Smooth muscle cell of bladder (primary cell): ENCODE measurements around the gene SPATA25. TPM values are rescaled to one million over a fixed set of nuclear protein-coding genes. Genes with fewer than 3 reads are reported as not detected.

Experiments used
- total RNA-seq: library from RNA; depleted of rRNA; stranded (reverse); fragments of >200 nt; gene quantifications from 2 replicates; pipeline ENCODE4 v1.2.3, GENCODE V29; 2014

The SPATA25 gene, protein sequence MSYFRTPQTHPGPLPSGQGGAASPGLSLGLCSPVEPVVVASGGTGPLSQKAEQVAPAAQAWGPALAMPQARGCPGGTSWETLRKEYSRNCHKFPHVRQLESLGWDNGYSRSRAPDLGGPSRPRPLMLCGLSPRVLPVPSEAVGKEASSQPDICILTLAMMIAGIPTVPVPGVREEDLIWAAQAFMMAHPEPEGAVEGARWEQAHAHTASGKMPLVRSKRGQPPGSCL
- 1.3 and 1.9 TPM in 2 replicates for total RNA-seq

DNA sequence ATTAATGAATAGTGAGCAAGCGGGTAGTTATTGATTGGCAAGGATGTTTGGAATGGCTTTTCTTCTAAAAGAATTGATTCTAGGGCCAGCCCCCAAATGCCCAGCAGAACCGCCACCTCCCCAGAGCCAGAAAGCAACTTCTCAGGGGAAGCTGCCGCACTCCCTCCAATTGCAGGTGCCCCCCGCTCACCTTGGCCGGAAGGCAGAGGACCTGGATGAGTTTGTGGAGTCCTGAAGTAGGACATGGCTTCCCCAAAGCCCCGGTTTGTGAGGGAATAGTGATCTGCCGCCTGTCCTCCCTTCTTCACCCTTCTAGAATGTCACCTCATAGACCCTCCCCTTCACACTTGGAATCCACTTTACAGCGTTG lies at the start of gene SPATA25:
Gene SPATA25 (minus strand): TSS at position 277 of the 370 bp plus-strand sequence. CDS start 32 bp downstream, at position 245.

DNA sequence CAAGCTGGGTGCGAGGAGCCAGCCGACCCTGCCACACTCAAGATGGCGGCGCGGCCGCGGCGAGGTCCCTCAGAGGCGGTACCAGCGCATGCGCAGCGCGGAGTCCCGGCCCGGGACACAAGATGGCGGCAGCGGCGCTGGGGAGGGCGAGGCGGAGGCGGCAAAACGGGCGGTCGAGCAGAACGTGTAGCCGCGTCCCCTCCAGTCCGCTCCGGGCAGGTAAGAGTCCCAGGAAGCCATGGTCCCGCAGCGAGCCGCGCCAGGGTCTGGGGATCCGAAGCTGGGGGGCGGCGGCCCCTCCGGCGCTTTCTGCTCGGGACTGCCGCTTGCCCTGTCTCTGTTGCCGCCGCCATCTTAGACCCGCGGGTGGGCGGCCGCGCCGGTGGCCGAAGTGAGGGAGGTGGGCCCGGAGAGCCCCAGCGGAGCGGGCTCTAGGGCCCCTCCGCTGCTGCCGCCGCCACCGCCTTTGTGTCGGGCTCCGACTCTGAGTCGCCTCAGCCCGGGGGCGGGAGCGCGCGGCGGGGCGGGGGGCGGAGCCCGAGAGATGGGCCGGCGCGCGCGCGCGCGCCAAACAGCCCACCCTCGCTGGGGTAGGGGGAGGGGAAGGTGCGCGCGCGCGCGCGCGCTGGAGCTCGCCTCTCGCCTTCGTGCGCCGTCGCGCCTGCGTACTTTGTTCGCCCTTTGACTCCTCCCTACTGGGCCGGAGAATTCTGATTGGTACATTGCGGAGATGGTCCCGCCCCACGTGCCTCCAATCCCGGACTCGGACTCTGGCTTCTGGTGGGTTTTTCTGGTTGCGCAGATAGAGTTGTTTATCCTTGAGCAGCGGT lies 47.4 kb upstream of the SPATA25 start, which contains the start of gene PCIF1:
Gene PCIF1 (plus strand): TSS at position 98 of the 830 bp plus-strand sequence. CDS start 4,317 bp downstream, outside the sequence.

DNA sequence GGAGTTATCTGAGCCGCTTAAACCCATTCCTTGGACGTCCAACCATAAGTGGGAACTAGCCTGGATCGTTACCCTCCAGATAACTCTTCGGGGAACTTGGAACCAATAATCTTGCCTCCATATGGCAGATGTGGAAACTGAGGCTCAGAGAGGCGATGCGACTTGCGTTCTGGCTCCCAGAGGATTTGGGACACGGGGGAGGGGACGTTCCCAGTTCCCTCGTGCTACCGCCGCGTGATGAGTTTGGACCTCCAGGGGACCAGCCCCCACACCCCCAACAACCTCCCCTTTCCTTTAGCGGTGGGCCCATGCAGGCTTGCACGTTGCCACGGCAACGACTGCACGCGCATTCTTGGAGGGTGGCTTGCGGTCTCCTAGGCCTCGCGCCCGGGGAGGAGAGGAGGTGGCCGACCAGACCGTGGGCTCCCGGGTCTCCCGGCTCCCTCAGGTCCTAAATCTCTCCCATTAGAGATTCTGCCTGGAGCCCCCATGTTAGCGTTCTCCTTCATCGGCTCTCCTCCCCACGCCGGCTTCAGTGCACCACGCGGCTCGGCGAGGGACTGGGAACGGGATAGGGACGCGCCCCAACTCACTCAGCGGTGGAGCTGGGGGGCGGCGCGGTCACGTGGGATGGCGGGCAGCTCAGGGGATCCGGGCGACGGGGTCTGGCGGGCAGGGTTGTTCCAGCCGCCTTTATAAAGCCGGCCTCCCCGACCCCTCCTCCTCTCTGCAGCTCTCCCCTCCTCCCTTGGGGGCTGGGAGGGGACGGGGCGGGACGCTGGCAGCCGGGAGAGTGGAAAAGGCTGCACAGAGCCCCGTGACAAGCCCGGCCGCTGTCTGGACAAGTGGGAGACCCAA lies 24.3 kb upstream of the SPATA25 start, which contains the start of gene PLTP:
Gene PLTP (minus strand): TSS at position 670 of the 858 bp plus-strand sequence. CDS start 703 bp downstream, outside the sequence.

DNA sequence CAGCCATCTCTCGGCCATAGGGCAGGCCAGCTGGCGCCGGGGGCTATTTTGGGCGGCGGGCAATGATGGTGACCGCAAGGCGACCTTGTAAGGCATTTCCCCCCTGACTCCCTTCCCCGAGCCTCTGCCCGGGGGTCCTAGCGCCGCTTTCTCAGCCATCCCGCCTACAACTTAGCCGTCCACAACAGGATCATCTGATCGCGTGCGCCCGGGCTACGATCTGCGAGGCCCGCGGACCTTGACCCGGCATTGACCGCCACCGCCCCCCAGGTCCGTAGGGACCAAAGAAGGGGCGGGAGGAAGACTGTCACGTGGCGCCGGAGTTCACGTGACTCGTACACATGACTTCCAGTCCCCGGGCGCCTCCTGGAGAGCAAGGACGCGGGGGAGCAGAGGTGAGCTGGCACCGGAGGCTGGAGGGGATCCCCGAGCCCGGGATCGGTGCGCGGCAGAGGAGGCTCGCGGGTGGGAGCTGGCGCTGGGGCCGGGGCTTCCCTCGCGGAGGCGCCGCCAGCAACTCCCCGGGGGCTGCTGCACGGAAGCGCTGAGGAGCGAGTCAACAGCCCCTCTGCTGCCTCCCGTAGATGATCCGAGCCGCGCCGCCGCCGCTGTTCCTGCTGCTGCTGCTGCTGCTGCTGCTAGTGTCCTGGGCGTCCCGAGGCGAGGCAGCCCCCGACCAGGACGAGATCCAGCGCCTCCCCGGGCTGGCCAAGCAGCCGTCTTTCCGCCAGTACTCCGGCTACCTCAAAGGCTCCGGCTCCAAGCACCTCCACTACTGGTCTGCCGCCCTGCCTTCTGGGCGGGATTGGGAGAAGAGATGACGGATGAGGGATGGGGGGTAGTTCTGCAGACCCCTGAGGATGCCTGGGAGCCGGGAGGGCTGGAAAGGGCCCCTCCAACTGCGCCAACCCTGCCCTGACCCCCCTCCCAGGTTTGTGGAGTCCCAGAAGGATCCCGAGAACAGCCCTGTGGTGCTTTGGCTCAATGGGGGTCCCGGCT lies 3.9 kb upstream of the SPATA25 start, which contains the start of the genes CTSA and NEURL2:
Gene CTSA (plus strand): TSS at position 351 of the 999 bp plus-strand sequence. CDS start 234 bp downstream, at position 585.
Gene NEURL2 (minus strand): TSS at position 224 of the 999 bp plus-strand sequence. CDS start 217 bp downstream, at position 7.

DNA sequence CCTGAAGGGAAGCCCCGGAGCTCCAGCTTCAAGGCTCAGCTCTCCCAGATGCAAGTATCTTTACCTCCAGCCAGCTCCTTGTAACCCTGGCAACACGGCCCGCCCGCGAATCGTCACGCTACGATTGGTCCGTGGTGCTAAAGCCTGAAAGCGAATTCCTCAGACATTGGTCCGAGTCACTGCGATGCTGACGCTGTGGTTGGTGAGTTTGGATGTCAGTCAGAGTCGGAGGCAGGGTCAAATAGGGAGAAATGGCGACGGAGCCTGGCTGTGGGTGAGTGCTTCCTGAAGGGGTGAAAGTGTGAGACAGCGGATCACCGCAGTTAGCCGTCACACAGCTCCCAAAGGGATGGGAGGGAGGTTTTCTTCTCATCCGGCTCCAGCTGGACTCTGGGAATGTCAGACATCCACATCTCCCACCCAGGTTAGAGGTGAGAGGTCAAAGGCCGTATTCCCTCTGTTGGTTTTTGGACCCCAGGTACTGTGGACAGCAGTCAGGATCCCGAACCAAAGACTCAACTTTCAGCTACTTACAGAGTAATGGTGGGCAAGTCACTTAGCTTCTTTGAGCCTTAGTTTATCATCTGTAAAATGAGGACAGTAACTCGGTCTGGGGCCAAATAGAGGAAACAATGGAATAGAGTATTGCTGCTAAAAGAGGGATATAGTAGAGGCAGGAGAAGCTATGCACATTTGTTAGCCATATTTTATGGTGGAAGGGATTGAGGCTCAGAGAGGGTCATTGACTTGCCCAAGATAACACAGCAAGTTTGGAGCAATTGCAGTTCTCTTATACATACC lies 6.2 kb downstream of the SPATA25 start, which contains the start of gene ZSWIM1:
Gene ZSWIM1 (plus strand): TSS at position 240 of the 801 bp plus-strand sequence. CDS start 1,366 bp downstream, outside the sequence.

DNA sequence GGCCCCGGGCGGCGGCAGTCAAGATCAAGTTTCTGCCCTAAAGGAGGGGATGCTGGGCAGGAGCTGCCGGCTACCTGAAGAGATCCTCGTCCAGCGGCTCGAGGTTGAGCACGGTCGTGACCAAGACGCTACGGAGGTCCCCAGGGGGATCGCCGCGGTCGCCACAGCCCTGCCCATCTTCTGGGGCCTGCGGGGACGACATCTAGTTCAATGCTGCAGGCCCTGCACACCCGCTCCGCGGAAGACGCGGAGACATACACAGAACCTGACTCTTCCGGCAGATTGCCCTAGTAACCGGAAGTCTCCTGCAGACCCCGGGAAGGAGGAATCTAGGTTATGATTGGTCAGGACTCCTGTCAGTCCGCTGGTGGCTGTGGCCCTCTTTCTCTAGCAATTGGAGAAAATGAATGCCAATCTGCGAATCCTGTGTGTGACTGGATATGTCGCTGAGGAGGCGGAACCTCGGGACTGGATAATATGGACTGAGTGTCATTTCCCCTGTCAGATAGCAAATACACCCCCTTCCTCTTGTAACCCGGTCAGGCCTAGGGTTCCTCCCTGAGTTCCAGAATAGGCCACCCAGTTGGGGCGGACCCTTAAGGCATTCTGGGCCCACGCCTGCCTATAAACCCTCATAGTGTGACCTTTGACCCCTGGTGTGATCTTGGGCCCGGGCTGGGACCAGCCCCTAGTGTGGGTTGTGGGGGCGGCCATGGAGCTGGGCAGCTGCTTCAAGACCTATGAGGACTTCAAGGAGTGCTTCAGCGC lies 30.1 kb downstream of the SPATA25 start, which contains the start of the genes ACOT8 and ZSWIM3:
Gene ACOT8 (minus strand): TSS at position 279 of the 768 bp plus-strand sequence. CDS start 77 bp downstream, at position 202.
Gene ZSWIM3 (plus strand): TSS at position 501 of the 768 bp plus-strand sequence. CDS start 212 bp downstream, at position 713.

Other genes starting within 250 kb of the SPATA25 start
- not detected in 2 replicates for gene WFDC11, start 217.4 kb downstream of the SPATA25 start, total RNA-seq
- gene WFDC13, start 185.6 kb downstream of the SPATA25 start, total RNA-seq, result not detected in 2 replicates
- gene WFDC10B, start 182.6 kb downstream of the SPATA25 start, total RNA-seq, result 0.14 TPM in 1 of 2 replicates, not detected in the other
- not detected in 2 replicates for gene SPINT4, start 165.3 kb downstream of the SPATA25 start, total RNA-seq
- 0.57 and 0.65 TPM in 2 replicates for gene WFDC3, start 95.7 kb downstream of the SPATA25 start, total RNA-seq
- 18.5 and 25.2 TPM in 2 replicates for gene DNTTIP1, start 95.7 kb downstream of the SPATA25 start, total RNA-seq
- gene UBE2C, start 75.0 kb downstream of the SPATA25 start, total RNA-seq, result 3.6 and 4.3 TPM in 2 replicates
- 1.00 and 1.1 TPM in 2 replicates for gene TNNC2, start 60.3 kb downstream of the SPATA25 start, total RNA-seq
- gene SNX21, start 53.8 kb downstream of the SPATA25 start, total RNA-seq, result 36.4 and 46.2 TPM in 2 replicates
- 46.2 and 46.5 TPM in 2 replicates for gene ACOT8, start 30.2 kb downstream of the SPATA25 start, total RNA-seq
- 4.4 and 5.3 TPM in 2 replicates for gene ZSWIM3, start 30.0 kb downstream of the SPATA25 start, total RNA-seq
- gene ZSWIM1, start 6.4 kb downstream of the SPATA25 start, total RNA-seq, result 2.8 and 3.8 TPM in 2 replicates
- 4.8 and 5.9 TPM in 2 replicates for gene NEURL2, start 3.6 kb upstream of the SPATA25 start, total RNA-seq
- gene CTSA, start 3.7 kb upstream of the SPATA25 start, total RNA-seq, result 71.4 and 108 TPM in 2 replicates
- 18.3 and 19.0 TPM in 2 replicates for gene PLTP, start 24.5 kb upstream of the SPATA25 start, total RNA-seq
- 5.1 and 5.3 TPM in 2 replicates for gene PCIF1, start 47.1 kb upstream of the SPATA25 start, total RNA-seq
- gene ZNF335, start 84.6 kb upstream of the SPATA25 start, total RNA-seq, result 9.5 and 11.7 TPM in 2 replicates
- gene MMP9, start 121.3 kb upstream of the SPATA25 start, total RNA-seq, result not detected in 2 replicates
- 0.28 and 0.55 TPM in 2 replicates for gene SLC12A5, start 141.6 kb upstream of the SPATA25 start, total RNA-seq
- gene NCOA5, start 202.3 kb upstream of the SPATA25 start, total RNA-seq, result 5.0 and 7.2 TPM in 2 replicates
- gene CD40, start 230.7 kb upstream of the SPATA25 start, total RNA-seq, result 3.6 and 5.6 TPM in 2 replicates